SIG-M5 treated with dmso at 0.1 percent for 504 hours (cell line): ENCODE measurements around the gene POMP.
"Not testable (repeated sequence)": the region's sequence is repeated elsewhere in the genome, so short reads cannot be mapped to it uniquely, and the experiment has no call there.

Source experiments
- DNase-seq: peaks from one replicate; lab custom pipeline; 2025; ENCODE audit not compliant: unreplicated experiment; lab: John Stamatoyannopoulos, UW

POMP gene

DNA sequence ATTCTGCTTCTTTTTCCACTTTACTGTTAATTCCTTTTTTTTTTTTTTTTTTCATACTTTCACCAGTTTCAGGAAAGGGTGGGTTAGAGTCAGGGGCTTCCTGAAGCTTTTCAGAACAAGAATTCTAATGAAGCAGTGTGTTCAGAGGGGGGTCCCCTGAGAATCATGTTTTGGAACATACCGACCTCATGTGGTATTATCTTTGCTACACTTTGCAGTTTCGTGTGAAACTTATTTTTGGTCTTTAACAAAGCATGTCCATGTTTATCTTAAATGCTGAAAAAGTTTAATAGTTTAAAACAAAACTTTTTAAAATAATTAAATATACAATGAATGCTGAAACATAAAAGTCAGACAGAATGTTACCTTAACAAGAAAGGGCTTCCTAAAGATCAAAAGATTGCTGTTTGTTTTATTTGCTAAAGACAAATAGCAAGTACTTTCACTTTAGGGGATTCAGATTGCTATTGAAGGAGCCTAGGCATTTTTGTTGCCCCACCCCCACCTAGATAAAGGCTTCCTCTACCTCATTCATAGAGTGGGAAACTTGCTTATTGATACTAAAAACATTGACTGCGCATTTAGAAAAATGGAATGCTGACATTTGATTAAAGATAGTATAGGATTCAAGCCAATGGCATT is 21.1 kb upstream of the POMP start:
- no peak for DNase-seq

DNA sequence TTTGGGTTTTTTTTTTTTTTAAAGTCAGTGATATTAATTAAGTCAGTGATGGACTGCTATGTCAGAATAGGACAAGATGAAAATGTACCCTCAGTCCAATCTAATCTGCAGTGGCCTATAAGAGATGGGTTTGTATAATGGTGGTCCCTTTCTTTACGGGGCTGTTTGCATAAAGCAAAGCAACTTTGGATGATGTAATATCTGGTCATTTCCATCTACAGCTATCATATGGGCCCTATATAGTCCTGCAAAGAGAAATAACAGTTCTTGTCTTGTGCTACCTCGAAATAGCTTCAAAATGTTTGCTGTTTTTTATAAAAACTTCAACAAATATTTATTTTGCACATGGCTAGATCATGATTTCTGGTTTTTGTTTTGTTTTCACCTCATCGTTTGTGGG is 20.2 kb upstream of the POMP start:
- no peak for DNase-seq

DNA sequence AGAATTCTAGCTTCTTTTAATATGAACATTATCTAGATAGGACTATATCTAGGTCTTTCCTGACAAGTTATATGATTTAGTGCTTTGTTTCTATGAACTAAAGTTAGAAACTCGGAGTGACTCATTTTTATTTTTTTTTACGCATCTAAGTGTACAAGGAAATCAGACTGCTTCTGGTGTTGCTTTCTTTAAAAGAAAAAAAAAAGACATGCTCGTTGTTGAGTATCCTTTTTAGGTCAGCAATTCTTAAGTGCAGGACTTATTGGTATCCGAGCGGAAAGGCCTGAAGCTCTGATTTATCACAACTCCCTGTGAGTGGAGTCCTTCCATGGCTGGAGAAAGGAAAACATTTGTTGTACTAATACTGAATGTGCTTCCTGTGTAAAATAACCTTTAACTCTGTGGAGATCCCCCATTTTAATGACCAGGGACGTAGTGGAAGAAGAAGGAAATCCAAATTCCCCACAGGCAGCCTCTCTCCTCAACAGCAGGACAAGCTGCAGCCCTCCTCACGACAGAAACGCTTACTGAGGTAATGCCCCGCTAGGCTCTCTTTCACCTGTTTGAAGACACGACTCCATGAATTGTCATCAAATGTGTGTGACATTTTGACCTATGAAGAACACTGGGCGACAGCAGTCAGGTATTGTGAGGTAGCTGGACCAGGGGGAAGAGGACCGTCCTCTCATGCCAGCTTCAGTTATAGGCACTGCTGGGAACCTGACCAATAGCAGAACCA is 17.9 kb upstream of the POMP start:
- DNase-seq: no peak

DNA sequence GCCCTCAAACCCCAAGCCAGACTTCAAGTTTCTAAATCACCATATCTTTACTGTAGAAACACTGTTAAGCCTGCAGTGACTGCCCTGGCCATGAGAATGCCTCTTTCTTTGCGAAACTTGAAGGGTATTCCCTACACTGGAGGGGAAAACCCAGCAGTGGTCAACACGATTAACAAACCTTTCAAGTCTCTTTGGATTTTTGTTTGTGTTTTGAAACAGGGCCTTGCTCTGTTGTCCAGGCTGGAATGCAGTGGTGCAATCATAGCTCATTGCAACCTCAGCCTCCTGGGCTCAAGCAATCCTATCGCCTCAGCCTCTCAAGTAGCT is 17.4 kb upstream of the POMP start:
- DNase-seq: no peak

DNA sequence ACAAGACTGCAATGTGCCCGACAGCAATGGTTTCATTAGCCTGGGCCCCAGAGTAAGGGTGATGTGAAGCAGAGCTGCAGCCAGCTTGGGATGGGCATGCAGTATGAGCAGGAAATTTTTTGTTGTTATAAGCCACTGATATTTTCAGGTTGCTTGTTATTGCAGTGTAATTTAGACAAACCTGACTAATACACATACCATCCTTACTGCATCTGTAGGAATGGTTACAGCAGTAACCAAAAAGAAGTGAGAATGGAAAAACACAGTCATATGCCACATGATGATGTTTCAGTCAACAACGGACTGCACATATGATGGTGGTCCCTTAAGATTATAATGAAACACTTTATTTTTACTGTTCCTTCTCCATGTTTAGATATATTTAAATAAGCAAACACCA is 8.6 kb upstream of the POMP start:
- no peak for DNase-seq

DNA sequence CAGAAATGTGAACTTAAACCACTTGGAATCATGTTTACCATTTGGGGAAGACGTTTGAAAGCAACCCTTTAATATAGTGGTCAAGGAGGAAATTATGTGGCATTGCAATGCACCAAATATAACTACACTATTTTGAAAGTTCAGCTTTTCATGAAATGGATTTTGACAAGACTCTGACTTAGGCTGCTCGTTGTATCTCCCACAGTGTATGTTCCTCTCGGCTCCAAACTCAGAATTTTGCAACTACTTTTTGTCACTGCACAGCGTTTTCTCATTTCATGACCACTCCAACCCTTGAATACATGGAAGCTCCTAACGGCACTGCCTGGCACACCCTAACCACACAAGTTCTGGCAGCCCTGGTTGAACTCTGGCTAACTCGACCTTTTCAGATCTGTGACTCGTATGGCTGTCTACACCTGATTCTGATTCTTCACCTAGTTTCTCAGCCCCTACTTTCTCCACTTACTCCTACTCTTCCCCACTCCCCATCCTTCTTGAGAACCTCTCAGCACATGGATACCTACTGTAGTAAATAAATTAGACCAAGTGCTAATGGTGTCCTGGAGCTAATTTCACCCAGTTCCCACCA is 7.0 kb upstream of the POMP start:
- DNase-seq: peak; percentile 49

DNA sequence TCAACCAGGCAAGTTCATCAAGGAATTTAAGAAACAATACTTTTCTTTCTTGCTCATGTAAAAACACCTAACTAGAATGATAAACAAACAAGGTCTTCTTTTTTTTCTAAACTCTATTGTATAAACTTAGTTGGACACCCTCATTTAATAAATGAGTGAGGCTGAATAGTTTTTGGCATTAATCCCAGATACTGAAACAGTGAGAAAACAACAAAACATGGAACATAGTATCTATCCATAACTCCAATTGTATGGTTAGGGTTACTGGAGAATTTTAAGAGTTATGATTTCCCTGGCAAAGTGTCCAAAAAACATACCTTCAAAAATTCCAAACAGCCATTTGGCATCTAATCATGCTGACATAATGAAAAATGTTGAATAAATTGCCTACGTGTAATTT is 5.8 kb upstream of the POMP start:
- DNase-seq: no peak

DNA sequence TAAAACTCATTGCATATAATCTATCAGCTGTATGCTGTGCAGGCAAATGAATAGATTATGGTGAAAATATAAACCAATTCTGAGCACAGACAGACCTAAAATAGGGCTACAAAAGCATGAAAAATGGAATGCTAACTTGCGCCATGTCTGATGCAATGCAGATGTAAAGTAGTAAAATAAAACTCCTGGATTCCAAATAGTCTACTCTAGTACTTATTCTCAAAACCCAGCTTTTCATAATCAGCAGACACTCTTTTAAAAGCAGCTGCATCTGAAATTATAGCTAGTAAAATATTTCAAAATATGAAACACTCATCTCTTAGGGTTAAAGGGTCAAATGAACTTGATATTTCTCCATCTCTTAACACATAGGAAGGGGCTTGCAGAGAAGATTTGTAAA is 4.7 kb upstream of the POMP start:
- peak; percentile 27 for DNase-seq

DNA sequence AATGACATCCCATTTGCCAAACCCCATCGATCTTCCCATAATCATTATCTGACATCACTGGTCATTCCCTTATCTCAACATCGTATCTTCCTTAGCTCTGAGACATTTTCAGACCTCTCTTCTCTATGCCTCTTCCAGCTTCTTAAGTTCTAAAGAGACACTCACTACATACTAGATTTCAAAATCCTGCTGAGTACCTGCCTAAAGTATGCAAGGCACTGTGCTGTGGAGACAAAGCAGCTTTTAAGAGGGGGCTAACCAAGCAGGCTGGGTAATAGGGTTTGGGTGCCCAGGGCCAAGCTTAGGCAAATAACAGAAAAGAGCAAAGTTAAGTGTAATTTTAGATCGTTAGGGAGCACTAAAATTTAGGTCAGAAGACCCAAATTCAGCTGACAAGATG is 3.4 kb upstream of the POMP start:
- DNase-seq: no peak

DNA sequence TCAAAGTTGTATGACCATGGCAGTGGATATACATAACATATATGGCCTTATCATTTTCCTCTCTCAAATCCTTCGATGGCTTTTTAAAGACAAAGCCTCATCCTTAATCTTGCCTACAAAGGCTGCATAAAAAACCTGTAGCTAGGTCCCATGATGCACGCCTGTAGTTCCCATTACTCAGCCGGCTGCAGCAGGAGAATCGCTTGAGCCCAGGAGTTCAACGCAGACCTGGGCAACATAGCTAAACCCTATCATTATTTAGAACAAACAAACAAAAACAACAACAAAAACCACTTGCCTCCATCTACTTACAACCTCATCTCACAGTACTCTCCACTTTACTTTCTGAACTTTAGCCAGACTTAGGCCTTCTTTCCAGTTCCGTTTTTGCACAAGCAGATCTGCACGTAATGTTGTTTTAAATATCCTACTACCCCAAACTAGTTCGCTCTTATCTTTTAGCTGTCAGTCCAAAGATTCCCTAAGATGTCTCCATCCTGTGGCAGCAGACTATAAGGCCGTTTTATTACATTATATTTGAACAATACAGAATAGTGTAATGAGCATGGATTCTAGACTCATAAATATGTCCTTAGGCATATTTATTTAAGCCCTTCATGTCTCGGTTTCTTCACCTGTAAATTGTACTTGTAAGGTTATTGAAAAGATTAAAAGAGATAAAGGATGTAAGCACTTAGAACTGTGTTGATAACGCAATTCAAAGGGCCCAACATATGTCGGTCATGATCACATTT is 969 bp upstream of the POMP start:
- DNase-seq: peak; percentile 72

DNA sequence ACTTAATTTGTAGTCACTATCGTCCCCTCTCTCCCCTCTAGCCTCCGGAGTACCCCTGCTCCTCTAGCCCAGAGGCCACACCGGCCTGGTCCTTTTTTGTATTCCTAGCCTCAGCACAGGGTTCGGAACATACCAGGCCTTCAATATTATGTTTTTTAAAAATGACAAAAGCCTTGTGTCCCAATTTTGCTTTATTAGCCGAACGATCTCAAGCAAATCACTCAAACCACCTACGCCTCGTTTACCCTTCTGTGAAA is 463 bp upstream of the POMP start:
- no peak for DNase-seq

DNA sequence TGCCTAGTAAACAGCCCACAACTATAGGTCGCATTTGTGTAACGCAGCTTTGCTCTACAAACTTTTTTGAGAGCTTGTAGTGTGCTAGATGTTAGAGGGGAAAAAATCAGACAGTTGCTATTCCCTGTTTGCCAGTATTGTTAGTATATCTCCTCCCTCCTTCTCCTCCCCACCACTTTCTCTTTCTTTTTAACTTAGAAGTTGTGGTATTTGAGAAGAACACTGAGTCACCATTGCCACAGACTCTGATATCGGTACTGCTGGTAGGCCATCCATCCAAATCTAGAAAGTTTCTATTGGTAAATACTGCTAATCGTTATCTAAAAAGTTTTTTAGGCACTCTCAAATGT is 666 bp downstream of the POMP start:
- DNase-seq: peak; percentile 68

DNA sequence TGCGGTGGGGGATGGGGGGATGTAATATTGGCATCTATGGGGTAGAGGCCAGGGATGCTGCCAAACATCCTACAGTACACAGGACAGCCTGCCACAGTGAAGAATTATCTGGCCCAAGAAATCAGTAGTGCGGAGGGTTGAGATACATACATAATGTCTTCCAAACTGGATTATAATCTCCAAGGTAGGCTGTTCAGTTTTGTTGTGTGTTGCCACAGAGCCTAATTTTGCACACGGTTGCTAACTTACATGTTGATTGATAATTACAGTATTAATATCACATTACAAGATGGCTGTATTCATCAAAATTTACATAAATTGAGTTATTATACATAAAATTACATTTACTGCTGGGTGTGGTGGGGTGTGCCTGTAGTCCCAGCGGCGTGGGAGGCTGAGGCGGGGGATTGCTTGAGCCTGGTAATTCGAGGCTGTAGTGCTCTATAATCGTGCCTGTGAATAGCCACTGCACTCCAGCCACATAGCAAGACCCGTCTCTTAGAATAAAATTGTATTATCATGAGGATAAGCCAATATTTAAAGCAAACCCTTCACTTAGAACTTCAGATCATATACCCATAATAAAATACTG is 8.1 kb downstream of the POMP start:
- DNase-seq: no peak

DNA sequence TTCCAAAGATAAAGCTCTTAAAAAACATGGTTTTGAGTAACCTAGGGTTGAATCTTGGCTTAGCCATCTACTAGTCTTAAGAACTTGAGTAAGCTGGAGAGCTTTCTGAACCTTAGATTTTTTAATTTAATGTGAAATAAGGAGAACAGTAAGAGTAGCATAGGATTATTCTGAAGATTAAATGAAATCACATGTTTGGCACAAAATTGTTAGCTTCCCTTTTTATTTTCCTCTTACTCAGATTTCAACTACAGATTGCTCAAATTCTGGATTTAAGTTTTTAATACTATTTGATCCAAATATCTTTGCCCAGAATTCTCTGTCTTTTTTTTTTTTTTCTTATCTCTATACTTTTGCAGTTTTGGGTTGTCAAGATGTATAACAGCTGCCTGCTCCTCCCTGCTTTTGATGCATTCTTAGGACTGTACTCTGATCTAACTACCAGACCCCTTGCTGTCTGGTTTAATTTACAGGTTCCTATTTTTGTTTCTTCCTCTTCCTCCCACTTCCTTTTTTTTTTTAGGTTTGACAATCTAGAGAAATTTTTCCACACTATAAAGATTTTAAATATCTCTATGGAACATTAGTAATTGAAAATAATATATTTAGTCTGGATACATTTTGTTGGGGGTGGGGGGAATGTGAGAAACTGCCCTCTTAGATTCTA is 12.3 kb downstream of the POMP start:
- DNase-seq: peak; percentile 65

DNA sequence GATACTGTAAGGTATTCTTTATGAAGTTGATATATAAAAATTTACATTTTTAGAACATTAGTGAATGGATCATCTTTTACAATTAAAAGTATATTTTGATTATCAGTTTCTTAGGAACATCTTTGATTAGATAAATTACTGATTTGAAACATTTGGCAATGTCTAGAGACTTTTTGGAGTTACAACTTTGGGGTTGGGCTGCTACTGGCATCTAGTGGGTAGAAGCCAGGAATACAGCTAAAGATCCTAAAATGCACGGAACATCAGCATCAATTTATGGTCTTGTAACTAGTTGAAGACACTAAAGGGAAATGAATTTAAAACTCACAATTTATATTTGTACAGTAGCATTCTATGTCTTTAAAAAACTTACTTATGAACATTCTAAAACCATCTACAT is 19.9 kb downstream of the POMP start:
- DNase-seq: no peak

DNA sequence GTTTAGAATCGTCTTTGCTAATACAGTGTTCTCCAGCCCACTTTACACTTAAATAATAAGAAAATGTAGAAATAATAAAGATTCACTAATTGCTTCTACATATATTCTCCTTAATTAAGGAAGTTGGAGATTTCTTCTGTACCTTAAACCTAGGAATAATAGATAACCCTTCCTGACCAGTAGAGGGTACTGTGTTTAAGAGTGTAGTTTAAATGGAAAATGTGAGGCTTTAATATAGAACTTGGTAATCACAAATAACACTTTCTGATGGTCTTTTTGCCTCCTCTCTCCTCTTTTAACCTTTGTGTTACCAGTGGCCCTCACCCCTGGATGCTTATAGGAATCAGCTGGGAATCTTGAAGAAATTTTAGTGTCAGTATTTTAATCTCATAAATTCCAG is 20.7 kb downstream of the POMP start:
- peak; percentile 32 for DNase-seq

DNA sequence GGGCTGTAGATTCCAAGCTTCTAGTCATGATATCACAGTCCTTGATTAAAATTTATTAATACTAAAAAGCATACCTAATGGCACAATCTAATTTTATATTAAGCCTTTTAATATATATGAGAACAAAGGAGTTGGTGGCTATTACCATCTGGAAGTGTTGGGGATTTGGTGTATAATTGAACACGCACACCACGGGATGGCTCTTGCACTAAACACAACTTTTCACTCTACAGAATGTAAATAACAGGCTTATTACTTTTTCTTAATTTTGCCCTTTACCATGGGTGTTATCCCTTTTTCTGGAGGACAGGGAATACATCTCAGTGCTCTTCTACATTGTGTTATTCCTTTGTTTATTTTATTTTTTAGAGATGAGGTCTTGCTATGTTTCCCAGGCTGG is 21.6 kb downstream of the POMP start:
- no peak for DNase-seq

DNA sequence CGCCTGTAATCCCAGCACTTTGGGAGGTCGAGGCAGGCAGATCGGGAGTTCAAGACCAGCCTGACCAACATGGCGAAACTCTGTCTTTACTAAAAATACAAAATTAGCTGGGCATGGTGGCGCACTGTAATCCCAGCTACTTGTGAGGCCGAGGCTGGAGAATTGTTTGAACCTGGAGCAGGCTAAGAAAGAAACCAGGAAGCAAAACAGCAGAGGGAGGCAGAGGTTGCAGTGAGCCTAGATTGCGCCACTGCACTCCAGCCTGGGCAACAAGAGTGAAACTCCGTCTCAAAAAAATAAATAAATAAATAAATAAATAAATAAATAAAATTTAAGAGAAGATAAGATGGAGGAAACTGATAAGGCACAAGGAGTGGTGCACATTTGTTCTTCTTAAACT is 24.2 kb downstream of the POMP start:
- DNase-seq: not testable (repeated sequence)

DNA sequence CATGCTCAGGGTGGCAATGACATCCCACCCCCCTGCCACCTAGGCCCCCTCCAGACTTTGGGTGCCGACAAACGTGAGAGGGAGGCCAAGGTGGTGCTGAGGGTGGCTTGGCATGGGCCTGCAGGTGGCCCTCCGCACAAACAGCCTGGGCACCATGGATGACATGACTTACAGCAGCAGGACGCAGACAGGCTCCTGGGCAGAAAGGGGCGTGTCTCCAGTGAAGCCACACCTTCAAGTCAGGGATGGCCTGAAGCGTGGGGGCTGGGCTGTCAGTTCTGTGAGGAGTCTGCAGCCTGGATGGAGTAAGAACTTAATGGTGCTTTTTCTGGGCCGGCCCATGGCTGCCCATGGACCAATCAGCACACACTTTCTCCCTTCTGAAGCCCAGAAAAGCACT is 25.3 kb downstream of the POMP start:
- DNase-seq: no peak

DNA sequence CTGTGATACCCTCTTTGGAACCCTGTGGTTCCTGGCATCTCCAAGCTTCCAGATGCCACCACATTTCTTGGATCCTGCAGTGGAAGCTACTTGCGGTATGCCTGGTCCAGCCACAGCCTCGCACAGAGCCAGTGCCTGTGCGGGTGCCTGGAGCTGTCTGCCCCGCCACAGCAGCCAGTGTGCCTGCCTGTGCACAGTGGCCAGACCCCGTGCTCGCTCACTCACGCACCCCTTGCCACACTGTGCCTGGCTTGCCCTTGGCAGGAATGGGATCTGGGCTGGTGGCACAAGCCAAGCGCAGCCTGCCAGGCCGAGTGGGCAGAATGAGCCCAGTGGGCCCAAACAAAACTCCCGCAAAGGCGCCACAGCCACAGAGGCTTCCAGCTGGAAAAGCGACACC is 26.2 kb downstream of the POMP start:
- no peak for DNase-seq

DNA sequence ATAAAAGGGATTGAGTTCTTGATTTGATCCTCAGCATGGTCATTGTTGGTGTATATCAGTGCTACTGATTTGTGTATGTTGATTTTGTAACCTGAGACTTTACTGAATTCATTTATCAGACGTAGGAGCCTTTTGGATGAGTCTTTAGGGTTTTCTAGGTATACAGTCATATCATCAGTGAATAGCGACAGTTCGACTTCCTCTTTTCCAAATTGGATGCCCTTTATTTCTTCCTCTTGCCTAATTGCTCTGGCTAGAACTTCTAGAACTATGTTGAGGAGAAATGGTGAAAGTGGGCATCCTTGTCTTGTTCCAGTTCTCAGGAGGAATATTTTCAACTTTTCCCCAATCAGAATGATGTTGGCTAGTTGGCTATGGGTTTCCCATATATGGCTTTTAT is 27.0 kb downstream of the POMP start:
- peak; percentile 22 for DNase-seq
